Stimulated activated CD4-positive, alpha-beta T cell treated with anti-CD3 and anti-CD28 coated beads, TNF-alpha, amount 100 ng/mL, for 24 hours (primary cell): ENCODE data around the gene TOP1.
A peak's percentile ranks its signal among the peaks of the same experiment; 100 is the strongest.

Experiments
- DNase-seq, 3 experiments: peaks; one replicate each; pipeline ENCODE4 v3.0.0-alpha.2; 2020; ENCODE audit warnings: low read depth in 3 of 3

Gene TOP1

GRCh38 chr20:41057999-41058673 is 29.5 kb downstream of the TOP1 start:
- peak in 1 of 3 experiments; percentile 11 for DNase-seq

GRCh38 chr20:41058674-41059635 is 30.3 kb downstream of the TOP1 start:
- no peak for DNase-seq

GRCh38 chr20:41061155-41061554 is 32.5 kb downstream of the TOP1 start:
- DNase-seq, result no peak

- DNase-seq, result no peak
Observed at GRCh38 chr20:41063442-41063841, 34.8 kb downstream of the TOP1 start.

- no peak for DNase-seq
Observed at GRCh38 chr20:41064377-41064776, 35.8 kb downstream of the TOP1 start.

GRCh38 chr20:41065716-41066115 is 37.1 kb downstream of the TOP1 start:
- DNase-seq, result no peak

GRCh38 chr20:41068806-41069205 is 40.2 kb downstream of the TOP1 start:
- no peak for DNase-seq

- no peak for DNase-seq
Observed at GRCh38 chr20:41072190-41072863, 43.7 kb downstream of the TOP1 start.

- DNase-seq, result no peak
Observed at GRCh38 chr20:41072915-41073314, 44.3 kb downstream of the TOP1 start.

GRCh38 chr20:41074441-41074840 is 45.8 kb downstream of the TOP1 start:
- DNase-seq, result no peak

GRCh38 chr20:41076776-41077175 is 48.2 kb downstream of the TOP1 start:
- no peak for DNase-seq

- DNase-seq, result no peak
Observed at GRCh38 chr20:41078329-41078728, 49.7 kb downstream of the TOP1 start.

GRCh38 chr20:41079066-41079465 is 50.4 kb downstream of the TOP1 start:
- no peak for DNase-seq

GRCh38 chr20:41080866-41081265 is 52.2 kb downstream of the TOP1 start:
- no peak for DNase-seq

GRCh38 chr20:41081276-41081814 is 52.7 kb downstream of the TOP1 start:
- no peak for DNase-seq

GRCh38 chr20:41082306-41082705 is 53.7 kb downstream of the TOP1 start:
- no peak for DNase-seq

GRCh38 chr20:41085606-41086005 is 57.0 kb downstream of the TOP1 start:
- no peak for DNase-seq

GRCh38 chr20:41086402-41087324 is 58.0 kb downstream of the TOP1 start:
- DNase-seq, result no peak

GRCh38 chr20:41087325-41087685 is 58.7 kb downstream of the TOP1 start:
- no peak for DNase-seq

GRCh38 chr20:41087777-41088176 is 59.2 kb downstream of the TOP1 start:
- DNase-seq, result no peak

- no peak for DNase-seq
Observed at GRCh38 chr20:41089555-41089954, 60.9 kb downstream of the TOP1 start.
